ENCODE data around the gene NFIB.

The NFIB gene

DNA sequence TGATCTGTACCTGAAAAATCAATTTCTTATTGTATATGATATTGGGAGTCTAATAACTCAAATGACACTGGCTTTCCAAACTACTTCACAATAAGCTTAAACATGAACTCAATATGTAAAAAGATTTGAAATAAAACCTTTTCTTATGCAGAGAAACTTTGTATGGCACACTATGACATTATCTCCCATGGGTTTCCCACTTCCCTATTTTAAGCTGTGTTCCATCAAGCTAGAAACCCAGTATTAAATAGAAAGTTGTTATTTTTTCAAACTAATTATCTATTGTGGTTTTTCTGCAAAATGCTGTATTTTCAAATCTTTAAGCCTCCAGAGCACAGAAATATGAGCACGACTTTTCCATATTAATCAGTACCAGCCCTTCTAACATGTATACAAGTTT lies 174.7 kb downstream of the NFIB start:
- no peak for DNase-seq

DNA sequence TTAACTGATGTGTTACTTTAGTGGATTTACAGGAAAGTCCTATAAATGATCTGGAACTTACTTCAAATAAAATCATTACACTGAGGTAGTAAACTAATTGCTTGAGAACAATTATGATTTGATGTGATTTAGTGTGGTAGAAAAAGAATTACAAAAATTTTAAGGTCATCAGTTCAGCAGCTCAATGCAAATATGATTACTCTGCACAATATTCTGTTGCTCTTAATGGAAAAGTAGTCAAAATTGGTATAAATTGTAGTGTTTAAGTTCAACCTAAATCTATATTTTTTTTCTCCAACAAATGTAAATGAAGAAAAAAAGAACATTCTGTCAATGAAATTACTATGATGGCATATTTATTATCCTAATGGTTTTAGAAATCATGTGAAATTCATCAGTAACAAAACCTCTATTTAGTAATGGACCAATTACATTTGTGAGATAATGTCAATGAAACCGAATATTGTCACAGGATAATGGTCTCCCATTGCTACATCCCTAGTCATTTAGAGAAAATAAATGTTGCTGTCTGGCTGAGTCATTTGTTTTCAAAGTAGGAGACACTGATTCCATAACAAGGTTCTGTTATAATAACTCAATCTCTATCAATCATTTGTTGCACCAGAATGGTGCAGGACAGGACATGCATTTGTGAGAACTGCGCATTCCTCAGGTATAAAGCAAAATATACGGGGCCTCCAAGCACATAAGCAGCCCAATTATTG lies 177.1 kb downstream of the NFIB start:
- DNase-seq: no peak

DNA sequence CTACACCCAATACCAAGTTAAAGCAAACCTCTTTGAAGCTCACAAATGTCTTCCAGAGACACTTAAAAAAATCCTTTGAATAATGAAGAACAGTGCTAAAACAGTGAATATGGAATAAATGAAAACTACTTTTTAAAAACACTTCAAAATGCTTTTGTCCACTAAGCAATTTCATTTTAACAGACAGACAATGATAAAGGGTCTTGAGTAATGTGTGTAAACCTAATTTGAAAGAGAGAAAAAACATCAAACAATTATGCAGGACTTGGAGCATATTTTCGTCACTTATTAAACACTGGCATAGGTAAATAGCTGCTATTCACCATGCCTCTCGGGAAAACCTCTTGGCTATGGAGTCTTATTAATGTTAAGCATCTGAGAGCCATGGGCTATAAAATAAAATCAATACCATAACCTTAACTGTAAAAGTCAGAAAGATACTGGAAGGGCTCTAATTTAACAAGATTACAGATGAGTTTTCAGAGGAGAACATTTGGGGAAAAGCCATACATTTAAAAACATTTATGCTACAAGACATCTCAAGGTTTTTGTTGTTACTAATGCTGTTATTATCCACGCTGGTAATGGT lies 177.8 kb downstream of the NFIB start:
- no peak for DNase-seq

DNA sequence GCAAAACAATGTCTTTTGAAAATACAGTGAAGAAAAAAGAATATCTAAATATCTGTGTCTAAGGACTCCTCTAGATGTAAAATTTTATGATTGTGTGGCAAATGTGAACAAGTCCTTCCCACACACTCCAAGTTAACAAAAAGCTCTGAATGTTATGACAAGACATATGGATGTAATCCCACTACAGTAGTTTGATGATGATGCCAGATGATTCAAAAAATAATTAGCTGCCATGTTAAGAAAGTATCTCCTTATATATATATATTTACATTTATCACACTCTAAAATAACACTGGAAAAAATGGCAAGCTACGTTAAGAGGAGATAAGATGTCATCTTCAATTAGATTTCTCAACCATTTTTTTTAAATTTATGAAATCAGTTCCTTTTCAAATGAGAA lies 178.5 kb downstream of the NFIB start:
- DNase-seq: no peak

GRCh38 chr9:14133394-14133793 lies 180.5 kb downstream of the NFIB start:
- DNase-seq: no peak

DNA sequence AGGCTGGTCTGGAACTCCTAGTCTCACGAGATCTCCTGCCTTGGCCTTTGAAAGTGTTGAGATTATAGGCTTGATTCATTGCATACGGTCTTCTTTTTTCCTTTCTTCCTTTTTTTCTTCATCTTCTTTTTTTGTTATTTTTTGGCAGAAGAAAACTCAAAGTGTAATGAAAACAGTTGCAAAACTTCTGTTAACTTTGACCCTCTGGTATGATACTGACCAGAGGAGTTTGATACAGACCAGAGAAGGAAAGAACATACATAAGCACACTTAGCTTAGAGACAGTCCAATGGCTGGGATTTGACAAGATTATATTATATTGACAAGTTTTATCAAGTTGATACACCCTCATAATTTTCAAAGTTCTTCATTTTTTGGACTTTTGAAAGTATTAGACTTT lies 181.2 kb downstream of the NFIB start:
- DNase-seq: no peak

DNA sequence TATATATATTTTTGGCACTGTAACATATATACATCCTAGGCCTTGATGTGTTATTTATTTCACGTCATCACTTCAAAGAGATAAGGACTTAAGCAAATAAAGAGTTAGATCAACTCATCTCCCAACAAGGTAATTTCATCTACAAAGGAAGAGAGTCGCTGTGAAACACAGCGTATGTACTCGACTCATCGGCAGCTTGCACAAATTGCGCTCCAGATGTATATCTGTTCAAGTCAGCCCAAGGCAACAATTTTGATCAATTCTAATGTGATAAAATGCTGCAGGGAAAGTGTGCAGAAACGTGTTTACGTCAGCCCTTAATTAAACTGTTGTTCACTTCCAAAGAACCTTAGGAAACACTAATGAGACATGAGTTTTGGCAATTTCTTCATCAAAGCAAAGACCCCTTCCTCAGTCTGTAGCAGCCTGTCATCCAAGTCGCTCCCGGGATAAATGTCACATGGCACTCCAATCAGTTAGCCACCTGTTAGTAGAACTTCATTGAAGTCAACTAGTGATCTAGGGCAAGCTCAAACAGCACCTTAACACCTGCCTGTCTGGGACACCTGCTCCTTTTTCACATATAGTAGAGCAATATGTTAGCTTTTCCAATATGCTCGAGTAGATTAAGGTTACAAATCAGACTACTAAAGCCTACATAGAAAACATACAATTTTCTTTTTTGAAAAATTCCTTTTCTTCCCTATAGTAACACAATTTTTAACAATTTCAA lies 182.4 kb downstream of the NFIB start:
- DNase-seq: no peak

- no peak for DNase-seq
These were observed 186.3 kb downstream of the NFIB start for GRCh38 chr9:14127656-14128055.

DNA sequence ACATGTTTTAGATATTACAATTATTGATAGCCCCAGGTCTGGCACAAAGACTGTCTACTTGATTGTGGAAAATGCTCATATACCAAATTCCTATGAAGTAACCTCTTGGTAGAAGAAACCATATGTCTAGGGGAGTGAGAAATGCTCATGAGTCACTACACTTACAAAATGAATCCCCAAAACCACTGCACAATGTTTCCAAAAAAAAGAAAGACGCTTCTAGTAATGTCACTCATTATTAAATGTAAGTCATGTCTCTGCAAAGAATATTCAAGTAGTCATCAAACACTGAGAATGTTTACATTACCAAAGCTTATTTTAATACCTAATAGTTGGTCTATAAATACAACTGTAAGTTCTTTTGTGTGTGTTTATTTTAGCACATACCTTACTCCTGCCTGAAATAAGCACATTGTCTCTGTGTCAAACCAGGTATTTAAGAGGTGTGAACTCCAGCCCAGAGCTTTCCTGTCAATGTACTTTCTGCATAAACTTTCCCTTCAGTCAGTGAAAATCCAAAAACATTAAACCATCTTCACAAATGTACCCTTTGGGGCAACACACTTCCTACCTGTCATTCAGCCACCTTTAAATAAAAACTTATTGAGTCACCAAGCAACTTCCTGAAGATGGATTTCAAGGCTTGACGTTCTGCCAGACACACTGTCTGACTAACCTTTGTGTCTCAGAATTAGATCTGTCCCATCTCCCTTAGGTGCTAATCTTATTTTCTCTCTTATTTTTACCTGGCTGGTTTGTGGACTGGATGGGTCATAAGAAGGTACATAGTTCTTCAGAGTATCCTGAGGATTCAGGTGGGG lies 194.0 kb downstream of the NFIB start:
- DNase-seq: no peak

DNA sequence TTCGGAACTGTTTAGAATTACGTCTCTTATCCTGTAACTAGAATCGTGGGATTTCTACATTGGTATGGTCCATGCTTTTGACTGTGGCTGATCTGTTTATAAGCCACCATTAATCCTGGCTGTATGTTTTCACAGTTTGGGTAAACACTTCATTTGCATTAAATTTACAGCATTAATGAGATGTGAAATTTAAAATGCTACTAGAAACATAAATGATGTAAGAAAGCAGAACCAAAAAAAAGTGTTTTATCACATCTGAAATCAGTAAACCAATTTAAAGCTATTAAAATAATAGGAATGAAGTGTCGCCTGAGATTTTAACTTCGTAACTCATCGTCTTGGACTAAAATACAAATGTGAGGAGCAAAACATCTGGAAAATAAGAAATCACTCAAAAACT lies 201.7 kb downstream of the NFIB start:
- no peak for DNase-seq

- no peak for DNase-seq
These were observed 202.2 kb downstream of the NFIB start for GRCh38 chr9:14111696-14112095.

GRCh38 chr9:14107977-14108376 lies 206.0 kb downstream of the NFIB start:
- DNase-seq: no peak

GRCh38 chr9:14107495-14107894 lies 206.4 kb downstream of the NFIB start:
- no peak for DNase-seq

DNA sequence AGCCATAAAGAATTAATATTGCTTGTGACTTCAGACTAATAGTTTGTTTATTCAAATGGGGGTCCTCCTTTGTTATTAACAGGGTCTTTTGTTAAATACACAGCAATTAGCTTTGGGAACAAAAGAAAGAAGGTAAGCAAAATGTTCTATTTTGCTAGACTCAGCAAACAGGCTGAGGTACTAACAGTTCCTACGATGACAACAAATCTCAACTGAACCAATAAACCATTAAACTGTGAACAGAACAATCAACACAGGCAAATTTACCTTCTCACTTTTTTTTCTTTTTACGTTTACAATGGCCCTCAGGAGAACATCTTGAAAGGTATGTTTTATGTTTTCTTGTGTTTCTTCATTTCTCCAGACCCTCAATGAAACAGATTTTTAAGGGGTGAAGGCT lies 207.2 kb downstream of the NFIB start:
- DNase-seq: no peak

- DNase-seq: no peak
These were observed 209.4 kb downstream of the NFIB start for GRCh38 chr9:14104496-14104895.

DNA sequence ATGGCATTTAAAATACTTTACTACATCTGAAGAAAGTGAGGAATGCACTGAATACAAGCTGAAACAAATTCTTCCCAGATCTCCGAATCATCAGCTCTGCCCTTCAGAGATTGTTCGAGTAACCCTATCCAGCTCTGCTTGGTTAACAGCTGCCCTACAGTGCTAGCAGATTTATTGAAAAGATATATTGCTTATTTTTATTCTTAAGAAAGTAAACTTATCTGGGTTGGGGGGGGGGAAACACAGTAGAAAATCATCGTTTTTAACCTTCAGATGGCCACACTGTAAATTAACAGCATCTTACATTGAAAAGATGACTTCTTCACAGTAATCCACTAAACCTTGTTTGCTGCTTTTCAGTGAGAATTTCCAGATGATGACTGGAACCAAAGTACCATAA lies 210.8 kb downstream of the NFIB start:
- no peak for DNase-seq

DNA sequence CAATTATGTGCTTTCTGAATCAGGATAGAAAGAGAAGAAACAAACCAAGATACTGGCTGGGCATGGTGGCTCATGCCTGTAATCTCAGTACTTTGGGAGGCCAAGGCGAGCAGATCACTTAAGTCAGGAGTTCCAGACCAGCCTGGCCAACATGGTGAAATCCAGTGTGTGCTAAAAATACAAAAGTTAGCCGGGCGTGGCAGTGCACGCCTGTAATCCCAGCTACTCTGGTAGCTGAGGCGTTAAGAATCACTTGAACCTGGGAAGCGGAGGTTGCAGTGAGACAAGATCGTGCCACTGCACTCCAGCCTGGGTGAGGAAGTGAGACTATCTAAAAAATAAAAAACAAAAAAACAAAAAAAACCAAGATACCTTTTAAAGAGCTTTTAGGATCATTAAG lies 214.2 kb downstream of the NFIB start:
- DNase-seq: no peak

- no peak for DNase-seq
These were observed 215.3 kb downstream of the NFIB start for GRCh38 chr9:14098486-14099180.

GRCh38 chr9:14097666-14098415 lies 216.1 kb downstream of the NFIB start:
- no peak for DNase-seq

DNA sequence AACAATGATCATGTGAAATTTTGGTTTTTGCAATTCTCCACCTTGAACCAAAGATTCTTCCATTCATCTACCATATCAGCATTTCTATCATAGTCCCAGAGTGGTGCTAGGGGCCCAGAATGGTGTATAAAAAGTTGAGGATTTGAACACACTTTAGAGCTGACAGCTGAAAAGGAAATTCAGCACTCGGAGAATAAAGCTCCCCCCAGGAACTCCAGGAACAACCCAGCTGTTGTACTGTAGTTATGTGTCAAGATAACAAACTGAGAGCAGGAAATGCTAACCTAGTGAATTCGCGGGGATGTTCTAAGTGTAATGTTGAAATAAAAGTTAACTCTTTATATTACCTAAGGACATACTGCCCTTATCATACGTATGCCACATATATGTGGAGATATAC lies 216.7 kb downstream of the NFIB start:
- DNase-seq: no peak

GRCh38 chr9:14096258-14096922 lies 217.6 kb downstream of the NFIB start:
- no peak for DNase-seq

DNA sequence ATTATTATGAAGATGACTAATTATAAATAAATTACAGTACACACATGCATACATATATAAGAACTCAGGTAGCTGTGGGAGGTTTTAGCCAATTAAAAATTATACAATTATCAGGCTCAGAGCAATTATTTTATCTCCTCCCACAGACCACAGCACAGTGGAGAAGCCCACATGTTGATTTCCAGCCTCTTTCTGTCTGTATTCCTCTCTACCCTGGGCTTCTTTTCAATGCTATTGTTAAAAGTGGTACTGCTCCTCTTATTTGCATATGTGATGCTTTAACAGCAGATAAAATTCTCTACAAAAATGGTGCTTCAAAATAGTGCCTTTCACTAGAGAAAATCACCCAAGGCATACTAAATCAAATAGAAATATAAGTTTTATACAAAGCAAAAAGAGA lies 218.7 kb downstream of the NFIB start:
- DNase-seq: no peak

Measured in CD4-positive, alpha-beta T cell treated with Interleukin-15 for 1 hour (primary cell).